ENCODE measurements around the gene GIGYF2. TPM values are rescaled to one million over a fixed set of nuclear protein-coding genes. Genes with fewer than 3 reads are reported as not detected.

GIGYF2 gene
- total RNA-seq, 2 experiments from 2014 or later = 50.5 to 60.9 TPM

- Histone ChIP-seq H3K9me2 (ENCODE audit: insufficient read depth, low read length) (no peaks in the 10 kb centered on the region), H3K4me1 (ENCODE audit: insufficient read depth, low read length, poor library complexity, severe bottlenecking) (no peaks in the 10 kb centered on the region), H3K4me2 (ENCODE audit: low read length) (no peak overlapping the region), H2AFZ (ENCODE audit: low read length) (no peak overlapping the region), H4K20me1 (ENCODE audit: insufficient read depth, low read length) (no peaks in the 10 kb centered on the region), H3K4me3 (ENCODE audit: low read depth, low read length, poor library complexity, severe bottlenecking) (no peak overlapping the region), H3K9me3 (ENCODE audit: low read length) (no peaks in the 10 kb centered on the region), H3K27ac (ENCODE audit: low read depth, low read length, poor library complexity, severe bottlenecking) (no peak overlapping the region), H3K36me3 (ENCODE audit: insufficient read depth, low read length) (no peaks in the 10 kb centered on the region), H3K79me2 (ENCODE audit: insufficient read depth, low read depth, low read length) (no peaks in the 10 kb centered on the region)
- ChIA-PET CTCF (ENCODE audit: unreplicated experiment) (no interaction called here), POLR2A (interaction anchor here (0.5 kb wide), 1 partner anchor 226 kb away, joined by 4 read pairs; no protein-coding TSS in a partner anchor)
- intact Hi-C loops (cut with micrococcal nuclease; ENCODE audit: unreplicated experiment) = no loop called here
- DNase-seq (ENCODE audit: low spot score) = no peak
- no TSS peak for BruUV-seq (replicated peaks)
- TF ChIP-seq EZH2phosphoT487 (IDR thresholded peaks at IDR 0.05; ENCODE audit: borderline replicate concordance, low read depth, low read length) (no peak), CTCF (conservative IDR thresholded peaks at IDR 0.05; ENCODE audit: low read length) (no peak)
These were observed 203.9 kb downstream of the GIGYF2 start for GRCh38 chr2:232900811-232901735.

- Histone ChIP-seq H2AFZ (ENCODE audit: low read length) (no peak overlapping the region), H3K9me3 (ENCODE audit: low read length) (no peaks in the 10 kb centered on the region), H3K27ac (ENCODE audit: low read depth, low read length, poor library complexity, severe bottlenecking) (no peak overlapping the region), H3K4me3 (ENCODE audit: low read depth, low read length, poor library complexity, severe bottlenecking) (no peak overlapping the region), H3K4me1 (ENCODE audit: insufficient read depth, low read length, poor library complexity, severe bottlenecking) (no peaks in the 10 kb centered on the region), H3K79me2 (ENCODE audit: insufficient read depth, low read depth, low read length) (no peaks in the 10 kb centered on the region), H4K20me1 (ENCODE audit: insufficient read depth, low read length) (no peaks in the 10 kb centered on the region), H3K36me3 (ENCODE audit: insufficient read depth, low read length) (no peaks in the 10 kb centered on the region), H3K4me2 (ENCODE audit: low read length) (no peak overlapping the region), H3K9me2 (ENCODE audit: insufficient read depth, low read length) (no peaks in the 10 kb centered on the region)
- TF ChIP-seq EZH2phosphoT487 (IDR thresholded peaks at IDR 0.05; ENCODE audit: borderline replicate concordance, low read depth, low read length) (no peak), CTCF (conservative IDR thresholded peaks at IDR 0.05; ENCODE audit: low read length) (no peak)
- no TSS peak for BruUV-seq (replicated peaks)
- intact Hi-C loops (cut with micrococcal nuclease; ENCODE audit: unreplicated experiment) = no loop called here
- CTCF ChIA-PET (ENCODE audit: unreplicated experiment) = no interaction called here
- DNase-seq (ENCODE audit: low spot score) = no peak
- POLR2A ChIA-PET = interaction anchor here (0.5 kb wide), 1 partner anchor 227 kb away, joined by 4 read pairs; no protein-coding TSS in a partner anchor
These were observed 204.8 kb downstream of the GIGYF2 start for GRCh38 chr2:232901736-232902578.
